Heart right ventricle (tissue), 16 donors: ENCODE data around the gene ZNF398. TPM values are rescaled to one million over a fixed set of nuclear protein-coding genes. Genes with fewer than 3 reads are reported as not detected.

Source experiments
- ATAC-seq, 8 donors: fragments of 200-7000 bp; cut with Tn5 transposase; one replicate each; pipeline ENCODE4 v1.9.1; 2020; ENCODE audit warnings: mild to moderate bottlenecking in 8 of 8, moderate library complexity in 8 of 8, moderate number of reproducible peaks in 1 of 8
- DNase-seq, 2 donors: peaks; one replicate each; pipeline ENCODE4 v3.0.0-alpha.2; 2020
- H3K27ac ChIP-seq, 10 donors: fragments of 200-600 bp; sonication (generic) in 2 of 10; one replicate each; pipeline versions ENCODE4 v1.5.0 to v1.8.0; 2020 to 2022; ENCODE audit warnings: mild to moderate bottlenecking in 3 of 10
- H3K27me3 ChIP-seq, 7 donors: fragments of 200-600 bp; one replicate each; pipeline ENCODE4 v1.8.0; 2021 to 2022; ENCODE audit warnings: mild to moderate bottlenecking in 2 of 7
- H3K36me3 ChIP-seq, 9 donors: fragments of 200-600 bp; sonication (generic) in 1 of 9; one replicate each; pipeline versions ENCODE4 v1.5.0 to v1.8.0; 2020 to 2022; ENCODE audit warnings: mild to moderate bottlenecking in 2 of 9
- H3K4me1 ChIP-seq, 9 donors: fragments of 200-600 bp; sonication (generic) in 1 of 9; one replicate each; pipeline versions ENCODE4 v1.5.0 to v1.8.0; 2020 to 2022; ENCODE audit warnings: mild to moderate bottlenecking in 4 of 9
- H3K4me3 ChIP-seq, 10 donors: fragments of 200-600 bp; sonication (generic) in 2 of 10; one replicate each; pipeline versions ENCODE4 v1.5.0 to v1.8.0; 2020 to 2022; ENCODE audit warnings: mild to moderate bottlenecking in 7 of 10, moderate library complexity in 2 of 10
- H3K9me3 ChIP-seq, 11 donors: fragments of 200-600 bp in 10 of 11; sonication (generic) in 2 of 11; one replicate each; pipeline versions ENCODE4 v1.5.0 to v1.8.0; 2013 to 2022; ENCODE audit warnings: mild to moderate bottlenecking in 2 of 11, control low read depth in 1 of 11, moderate library complexity in 1 of 11
- CTCF ChIP-seq, 9 donors: fragments of 200-600 bp; sonication (generic) in 2 of 9; IDR thresholded peaks; one replicate each; pipeline versions ENCODE4 v1.5.0 to v1.8.0; 2021 to 2022; ENCODE audit warnings: antibody characterized with exemption in 9 of 9, mild to moderate bottlenecking in 5 of 9, moderate library complexity in 1 of 9
- WGBS, 2 donors: extraction: QIAGEN DNeasy Blood & Tissue Kit; methylation state at CpG; one replicate each; pipeline ENCODE4 v1.1.7; 2013; ENCODE audit warnings: inconsistent platforms in 1 of 2; 5-methylcytosine and 5-hydroxymethylcytosine counted together
- intact Hi-C, 10 donors: fragments of 100-400 bp; cut with DNase I; formaldehyde crosslinking; loops; one replicate each; pipeline versions ENCODE4 v1.11.1 to v1.14.2; 2022
- polyA plus RNA-seq, 2 donors: library from polyadenylated mRNA; stranded (reverse); fragments of 200-250 nt; gene quantifications; one replicate each; pipeline ENCODE4 v1.2.3, GENCODE V29; 2013
- total RNA-seq, 10 donors: library from RNA; stranded (reverse); fragmentation: NEBNext Ultra II Directional in 3 of 10; extraction: Animal tissue kit (Norgen Biotek cat#: 25700) in 3 of 10; gene quantifications; one replicate each; pipeline versions ENCODE4 v1.2.1 to v1.2.4, GENCODE V29; 2021 to 2023
- donor health status: Arrhythmogenic right ventricular cardiomyopathy.
- donor health status: ischemic (EF 13 %, LVEDD 7.1; RV severe dilation, severe dysfunction).
- donor health status: healthy with polysubstance abuse.
- donor health status: DM: no; HTN: yes; CAD: no.
- donor health status: DM: no; HTN: no; CAD: no.
- donor health status: ischemic (EF 25% LVEDD 6.9; RV normal size, moderate dysfunction).
- donor health status: ischemic (EF 25% LVEDD 5.7; RV mildly dilated, moderate dysfunction).
- donor health status: healthy.
- donor health status: DM: yes; HTN: yes; CAD: no.
- donor health status: Ischemic cardiomyopathy.
- donor health status: ischemic (EF 35%, LVEDD 5.7; RV mildly dilated, moderate dysfunction).
- donor health status: nonischemic (EF 11% LVEDD 7.7; RV severe dilation, severe dysfunction).
- donor health status: DM: yes; HTN: yes; CAD: no.
- donor health status: PGD.
- donor health status: ischemic (EF 29% LVEDD 5.4; RV normal size, mild dysfunction).
- donor health status: nonischemic (EF 23%, LVEDD 6.1; RV moderate dilation, normal function).

Gene ZNF398
- total and polyA plus RNA-seq, 12 donors = 2.0 to 9.2 (median 7.4) TPM

GRCh38 chr7:149196151-149196704, 49.0 kb downstream of the ZNF398 start:
- no peak for TF ChIP-seq CTCF (IDR thresholded peaks at IDR 0.05)
- Histone ChIP-seq H3K27ac (peak overlapping the region; percentile 68 to 95 (median 90)), H3K9me3 (no peaks in the 10 kb centered on the region), H3K36me3 (peaks cover 0 to 37% (median 30%) of the 10 kb centered on the region in 9 donors), H3K4me1 (peaks cover 0 to 26% (median 24%) of the 10 kb centered on the region in 9 donors), H3K4me3 (peak overlapping the region; percentile 62 to 97 (median 85)), H3K27me3 (peaks cover 0 to 3% (median 0%) of the 10 kb centered on the region in 7 donors)
- intact Hi-C loops = loop anchor here in 1 of 10 donors (5.0 kb wide), 1 partner anchor 41 kb away; the partner anchor contains the start of gene ZNF212
- no peak for ATAC-seq
- 1 to 4% methylated on average over 17 of the region's 17 CpGs for WGBS, 2 donors
- no peak for DNase-seq

GRCh38 chr7:149196705-149197171, 49.5 kb downstream of the ZNF398 start:
- Histone ChIP-seq H3K4me1 (peaks cover 0 to 26% (median 24%) of the 10 kb centered on the region in 9 donors), H3K36me3 (peaks cover 0 to 42% (median 35%) of the 10 kb centered on the region in 9 donors), H3K27me3 (peaks cover 0 to 3% (median 0%) of the 10 kb centered on the region in 7 donors), H3K9me3 (no peaks in the 10 kb centered on the region), H3K4me3 (peak overlapping the region; percentile 62 to 97 (median 85)), H3K27ac (peak overlapping the region in 7 of 10 donors; percentile 77 to 95 (median 90))
- DNase-seq (no peak), ATAC-seq (peak in 1 of 8 donors; percentile 16)
- no peak for TF ChIP-seq CTCF (IDR thresholded peaks at IDR 0.05)
- WGBS, 2 donors = 14 to 17% methylated on average over 7 of the region's 7 CpGs
- intact Hi-C loops = loop anchor here in 1 of 10 donors (5.0 kb wide), 1 partner anchor 41 kb away; the partner anchor contains the start of gene ZNF212

- no peaks in the 10 kb centered on the region for H3K27me3 ChIP-seq
- DNase-seq = no peak
- no peaks in the 10 kb centered on the region for H3K9me3 ChIP-seq
- no peak overlapping the region for H3K27ac ChIP-seq
- peaks cover 0 to 29% (median 26%) of the 10 kb centered on the region in 9 donors for H3K4me1 ChIP-seq
- H3K4me3 ChIP-seq = no peak overlapping the region
- H3K36me3 ChIP-seq = peaks cover 0 to 51% (median 44%) of the 10 kb centered on the region in 9 donors
- no peak for TF ChIP-seq CTCF (IDR thresholded peaks at IDR 0.05)
- WGBS, 2 donors = 72 to 85% methylated on average over 4 of the region's 4 CpGs
- no peak for ATAC-seq
- intact Hi-C loops = loop anchor here in 1 of 10 donors (5.0 kb wide), 1 partner anchor 40 kb away; the partner anchor contains the start of gene ZNF212
These were observed 50.4 kb downstream of the ZNF398 start for GRCh38 chr7:149197675-149198074.

DNA sequence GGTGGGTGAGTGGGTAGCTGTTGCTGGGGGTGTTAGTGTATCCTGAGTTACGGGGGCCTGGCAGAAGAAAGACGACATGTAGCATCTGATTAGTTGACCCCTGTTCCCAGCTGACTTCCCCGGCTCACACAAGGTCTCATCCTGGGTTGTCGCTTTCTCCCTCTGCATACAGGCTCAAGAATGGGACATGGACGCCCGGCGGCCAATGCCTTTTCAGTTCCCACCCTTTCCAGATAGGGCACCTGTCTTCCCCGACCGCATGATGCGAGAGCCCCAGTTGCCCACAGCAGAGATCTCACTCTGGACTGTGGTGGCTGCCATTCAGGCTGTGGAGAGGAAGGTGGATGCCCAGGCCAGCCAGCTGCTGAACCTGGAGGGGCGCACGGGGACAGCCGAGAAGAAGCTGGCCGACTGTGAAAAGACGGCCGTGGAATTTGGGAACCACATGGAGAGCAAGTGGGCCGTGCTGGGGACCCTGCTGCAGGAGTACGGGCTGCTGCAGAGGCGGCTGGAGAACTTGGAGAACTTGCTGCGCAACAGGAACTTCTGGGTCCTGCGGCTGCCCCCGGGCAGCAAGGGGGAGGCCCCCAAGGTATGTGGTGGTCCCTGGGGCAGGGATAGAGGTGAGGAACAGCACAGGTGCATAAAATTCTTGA, 51.0 kb downstream of the ZNF398 start:
- H3K27me3 ChIP-seq = no peaks in the 10 kb centered on the region
- DNase-seq = no peak
- peaks cover 0 to 36% (median 26%) of the 10 kb centered on the region in 9 donors for H3K4me1 ChIP-seq
- WGBS, 2 donors = 89 to 95% methylated on average over 22 of the region's 22 CpGs
- no peak overlapping the region for H3K4me3 ChIP-seq
- peaks cover 0 to 58% (median 44%) of the 10 kb centered on the region in 9 donors for H3K36me3 ChIP-seq
- intact Hi-C loops = loop anchor here in 1 of 10 donors (5.0 kb wide), 1 partner anchor 39 kb away; the partner anchor contains the start of gene ZNF212
- H3K27ac ChIP-seq = no peak overlapping the region
- H3K9me3 ChIP-seq = no peaks in the 10 kb centered on the region
- TF ChIP-seq CTCF (IDR thresholded peaks at IDR 0.05) = no peak
- no peak for ATAC-seq
